Measurements from ENCODE around the gene PLOD3.

GRCh38 chr7:101226721-101227120, 9.3 kb upstream of the PLOD3 start:
- TF ChIP-seq POLR2A (IDR thresholded peaks at IDR 0.05) (no peak), CTCF (IDR thresholded peaks at IDR 0.05) (no peak)
